HEK293 (cell line): ENCODE data around the gene SLITRK3.

ENCODE experiments used
- CTCF ChIA-PET: fragments of 350-600 bp; formaldehyde crosslinking; extraction: SDS; loops from one replicate; lab custom pipeline; 2021; ENCODE audit warnings: antibody characterized with exemption; lab: Yijun Ruan, JAX
- POLR2A ChIA-PET: fragments of 300-600 bp; formaldehyde crosslinking; extraction: SDS; loops from one replicate; lab custom pipeline; 2020; ENCODE audit warnings: antibody characterized with exemption, inconsistent platforms; lab: Yijun Ruan, JAX
- H3K27ac ChIP-seq: fragments of 200-500 bp; sonication (Bioruptor generic); 2 replicates; pipeline ENCODE4 v1.5.1; 2014; ENCODE audit warnings: low read depth, low read length, control low read depth, inconsistent platforms; ENCODE audit errors: extremely low read depth
- H3K36me3 ChIP-seq, 2 experiments: fragments of 200-500 bp in 1 of 2; sonication (Bioruptor generic) in 1 of 2; 1 replicate in 1 of 2; 2 replicates in 1 of 2; pipeline ENCODE4 v1.5.1; 2014 to 2017; ENCODE audit warnings: inconsistent platforms in 2 of 2, low read length in 2 of 2; ENCODE audit not compliant: control insufficient read depth in 2 of 2, insufficient read depth in 1 of 2
- H3K4me1 ChIP-seq: fragments of 200-500 bp; sonication (Bioruptor generic); 2 replicates; pipeline ENCODE4 v1.5.1; 2014; ENCODE audit warnings: mild to moderate bottlenecking, low read length, inconsistent platforms; ENCODE audit not compliant: control insufficient read depth, insufficient read depth
- H3K4me3 ChIP-seq: 2 replicates; pipeline ENCODE4 v1.5.1; 2011; ENCODE audit warnings: low read depth, mild to moderate bottlenecking, control low read depth, low read length, moderate library complexity
- H3K9me3 ChIP-seq: fragments of 200-500 bp; sonication (Bioruptor generic); 2 replicates; pipeline ENCODE4 v1.5.1; 2014; ENCODE audit warnings: low read depth, low read length, inconsistent platforms; ENCODE audit not compliant: control insufficient read depth, insufficient read depth
- ATF2 ChIP-seq: fragments of 450-650 bp; formaldehyde crosslinking; IDR thresholded peaks from 2 replicates; pipeline ENCODE4 v1.5.1; 2016; ENCODE audit warnings: missing biosample characterization, missing genetic modification characterization, low read depth
- BCL11B ChIP-seq: fragments of 450-650 bp; formaldehyde crosslinking; IDR thresholded peaks from 2 replicates; pipeline ENCODE4 v1.5.1; 2016; ENCODE audit warnings: low read depth, missing biosample characterization, missing genetic modification characterization
- INSM2 ChIP-seq: fragments of 450-650 bp; formaldehyde crosslinking; IDR thresholded peaks from 2 replicates; pipeline ENCODE4 v1.5.1; 2016; ENCODE audit warnings: missing biosample characterization, missing genetic modification characterization
- OVOL3 ChIP-seq: fragments of 450-650 bp; formaldehyde crosslinking; IDR thresholded peaks from 2 replicates; pipeline ENCODE4 v1.5.1; 2016; ENCODE audit warnings: missing biosample characterization, missing genetic modification characterization
- PBX3 ChIP-seq: sonication (generic); formaldehyde crosslinking; IDR thresholded peaks from 2 replicates; pipeline ENCODE4 v1.8.1; 2022; ENCODE audit warnings: mild to moderate bottlenecking, moderate library complexity, missing genetic modification reagents
- ZBTB26 ChIP-seq: fragments of 450-650 bp; formaldehyde crosslinking; optimal IDR thresholded peaks from 2 replicates; pipeline ENCODE3; 2016; ENCODE audit warnings: missing biosample characterization, mild to moderate bottlenecking, missing genetic modification characterization
- ZNF133 ChIP-seq: fragments of 450-650 bp; formaldehyde crosslinking; IDR thresholded peaks from 2 replicates; pipeline ENCODE4 v1.5.1; 2016; ENCODE audit warnings: missing biosample characterization, missing genetic modification characterization
- ZNF221 ChIP-seq: fragments of 450-650 bp; formaldehyde crosslinking; IDR thresholded peaks from 2 replicates; pipeline ENCODE4 v1.5.1; 2017; ENCODE audit warnings: missing biosample characterization, missing genetic modification characterization, borderline replicate concordance
- ZNF23 ChIP-seq: fragments of 450-650 bp; formaldehyde crosslinking; IDR thresholded peaks from 2 replicates; pipeline ENCODE4 v1.5.1; 2016; ENCODE audit warnings: missing biosample characterization, missing genetic modification characterization, borderline replicate concordance
- ZNF585B ChIP-seq: fragments of 450-650 bp; formaldehyde crosslinking; IDR thresholded peaks from 2 replicates; pipeline ENCODE4 v1.5.1; 2016; ENCODE audit warnings: missing biosample characterization, missing genetic modification characterization
- ZNF670 ChIP-seq: fragments of 450-650 bp; formaldehyde crosslinking; IDR thresholded peaks from 2 replicates; pipeline ENCODE4 v1.5.1; 2016; ENCODE audit warnings: missing biosample characterization, missing genetic modification characterization, low read depth
- ZNF837 ChIP-seq: fragments of 450-650 bp; formaldehyde crosslinking; IDR thresholded peaks from 2 replicates; pipeline ENCODE4 v1.5.1; 2016; ENCODE audit warnings: missing biosample characterization, missing genetic modification characterization

Gene SLITRK3

GRCh38 chr3:165233501-165234195 is 37.5 kb upstream of the SLITRK3 start (continued):
- TF ChIP-seq OVOL3 (tag by site-specific recombination) (no peak), PBX3 (no peak), ZNF221 (tag by site-specific recombination) (no peak), BCL11B (no peak)

- POLR2A ChIA-PET: no interaction called here
- TF ChIP-seq ZNF133 (tag by site-specific recombination) (no peak), ZNF585B (tag by site-specific recombination) (no peak)
- no peak overlapping the region for H3K4me3 ChIP-seq
- H3K36me3 ChIP-seq: no peaks in the 10 kb centered on the region
- H3K4me1 ChIP-seq: no peaks in the 10 kb centered on the region
- H3K27ac ChIP-seq: no peak overlapping the region
- H3K9me3 ChIP-seq: no peaks in the 10 kb centered on the region
- CTCF ChIA-PET: no interaction called here
Observed at GRCh38 chr3:165225604-165226003, 29.4 kb upstream of the SLITRK3 start.

GRCh38 chr3:165217739-165218138 is 21.6 kb upstream of the SLITRK3 start:
- ChIA-PET CTCF (no interaction called here), POLR2A (no interaction called here)
- no peak overlapping the region for H3K27ac ChIP-seq
- no peaks in the 10 kb centered on the region for H3K9me3 ChIP-seq
- H3K4me3 ChIP-seq: no peak overlapping the region
- no peaks in the 10 kb centered on the region for H3K4me1 ChIP-seq
- no peak for TF ChIP-seq ZNF837 (tag by site-specific recombination)
- no peak for TF ChIP-seq ATF2 (tag by site-specific recombination)
- no peak for TF ChIP-seq ZNF23
- no peaks in the 10 kb centered on the region for H3K36me3 ChIP-seq

GRCh38 chr3:165212580-165212979 is 16.4 kb upstream of the SLITRK3 start:
- POLR2A ChIA-PET: no interaction called here
- Histone ChIP-seq H3K4me3 (no peak overlapping the region), H3K9me3 (no peaks in the 10 kb centered on the region), H3K27ac (no peak overlapping the region)
- CTCF ChIA-PET: interaction anchor here (0.6 kb wide), 1 partner anchor 115 kb away, joined by 3 read pairs; no protein-coding TSS in a partner anchor
- TF ChIP-seq ZNF670 (no peak), ZBTB26 (tag by site-specific recombination) (no peak), INSM2 (tag by site-specific recombination) (no peak)
- TF ChIP-seq, all 188 proteins: peak for 0
- no peaks in the 10 kb centered on the region for H3K4me1 ChIP-seq
- no peaks in the 10 kb centered on the region for H3K36me3 ChIP-seq
